Left lung (tissue), 10 donors: ENCODE data around the gene DPYD. TPM values are rescaled to one million over a fixed set of nuclear protein-coding genes. Genes with fewer than 3 reads are reported as not detected.

ENCODE experiments used
- ATAC-seq: fragments of 200-7000 bp; cut with Tn5 transposase; one replicate; pipeline ENCODE4 v1.9.1; 2020; ENCODE audit warnings: moderate library complexity
- DNase-seq, 4 donors: peaks; one replicate each; pipeline ENCODE4 v3.0.0-alpha.2; 2013 to 2020
- H3K27ac ChIP-seq, 2 donors: fragments of 200-600 bp; sonication (generic) in 1 of 2; one replicate each; pipeline versions ENCODE4 v1.5.0 to v1.8.0; 2020 to 2021
- H3K27me3 ChIP-seq, 2 donors: fragments of 200-600 bp; sonication (generic) in 1 of 2; one replicate each; pipeline versions ENCODE4 v1.5.0 to v1.8.0; 2020 to 2021
- H3K36me3 ChIP-seq, 2 donors: fragments of 200-600 bp; sonication (generic) in 1 of 2; one replicate each; pipeline versions ENCODE4 v1.5.0 to v1.8.0; 2020 to 2021
- H3K4me1 ChIP-seq, 2 donors: fragments of 200-600 bp; one replicate each; pipeline ENCODE4 v1.8.0; 2021
- H3K4me3 ChIP-seq, 2 donors: fragments of 200-600 bp; sonication (generic) in 1 of 2; one replicate each; pipeline versions ENCODE4 v1.5.0 to v1.8.0; 2020 to 2021; ENCODE audit warnings: mild to moderate bottlenecking in 1 of 2
- H3K9me3 ChIP-seq, 2 donors: fragments of 200-600 bp; sonication (generic) in 1 of 2; one replicate each; pipeline versions ENCODE4 v1.5.0 to v1.8.0; 2020 to 2021
- CTCF ChIP-seq, 2 donors: fragments of 200-600 bp; sonication (generic) in 1 of 2; IDR thresholded peaks; one replicate each; pipeline versions ENCODE4 v1.5.0 to v1.8.0; 2021; ENCODE audit warnings: antibody characterized with exemption in 2 of 2
- intact Hi-C, 2 donors: fragments of 100-400 bp; cut with DNase I; formaldehyde crosslinking; loops; one replicate each; pipeline versions ENCODE4 v1.11.2 to v1.14.2; 2022
- polyA plus RNA-seq, 6 donors: library from polyadenylated mRNA; unstranded; fragments of 120-200 nt; gene quantifications; one replicate each; pipeline ENCODE4 v1.2.1, GENCODE V29; 2013; ENCODE audit not compliant: insufficient read length in 6 of 6
- total RNA-seq, 2 donors: library from RNA; stranded (reverse); fragmentation: NEBNext Ultra II Directional; extraction: Animal tissue kit (Norgen Biotek cat#: 25700); gene quantifications; one replicate each; pipeline ENCODE4 v1.2.1, GENCODE V29; 2021
- donor health status: DM: no; HTN: yes; CAD: no.
- donor health status: DM: no; HTN: no; CAD: no.

DPYD gene
- total and polyA plus RNA-seq, 8 donors, result 21.4 to 106 (median 26.1) TPM

- TF ChIP-seq CTCF (IDR thresholded peaks at IDR 0.05), result no peak
- no peak overlapping the region for H3K27ac ChIP-seq
- DNase-seq, result peak in 1 of 4 donors; percentile 20
- peaks cover 0 to 7% of the 10 kb centered on the region in 2 donors for H3K4me1 ChIP-seq
- ATAC-seq, result no peak
- no peak overlapping the region for H3K4me3 ChIP-seq
- peaks cover 0 to 3% of the 10 kb centered on the region in 2 donors for H3K36me3 ChIP-seq
- no peaks in the 10 kb centered on the region for H3K9me3 ChIP-seq
- no peaks in the 10 kb centered on the region for H3K27me3 ChIP-seq
- intact Hi-C loops, result no loop called here
Measured at GRCh38 chr1:97630948-97631347, 289.9 kb downstream of the DPYD start.

GRCh38 chr1:97630281-97630680 lies 290.6 kb downstream of the DPYD start:
- Histone ChIP-seq H3K27ac (no peak overlapping the region), H3K36me3 (peaks cover 0 to 3% of the 10 kb centered on the region in 2 donors), H3K27me3 (no peaks in the 10 kb centered on the region), H3K9me3 (no peaks in the 10 kb centered on the region), H3K4me3 (no peak overlapping the region), H3K4me1 (peaks cover 0 to 7% of the 10 kb centered on the region in 2 donors)
- ATAC-seq (no peak), DNase-seq (no peak)
- intact Hi-C loops, result no loop called here
- no peak for TF ChIP-seq CTCF (IDR thresholded peaks at IDR 0.05)

- H3K4me3 ChIP-seq, result no peak overlapping the region
- no peaks in the 10 kb centered on the region for H3K27me3 ChIP-seq
- no peak for TF ChIP-seq CTCF (IDR thresholded peaks at IDR 0.05)
- peak overlapping the region in 1 of 2 donors; percentile 34 for H3K27ac ChIP-seq
- intact Hi-C loops, result no loop called here
- peaks cover 0 to 3% of the 10 kb centered on the region in 2 donors for H3K4me1 ChIP-seq
- H3K9me3 ChIP-seq, result no peaks in the 10 kb centered on the region
- ATAC-seq (no peak), DNase-seq (no peak)
- H3K36me3 ChIP-seq, result no peaks in the 10 kb centered on the region
Measured at GRCh38 chr1:97623220-97623619, 297.6 kb downstream of the DPYD start.

- H3K4me3 ChIP-seq, result no peak overlapping the region
- no peak for TF ChIP-seq CTCF (IDR thresholded peaks at IDR 0.05)
- no peaks in the 10 kb centered on the region for H3K27me3 ChIP-seq
- ATAC-seq (no peak), DNase-seq (no peak)
- H3K27ac ChIP-seq, result no peak overlapping the region
- H3K4me1 ChIP-seq, result peaks cover 0 to 3% of the 10 kb centered on the region in 2 donors
- H3K9me3 ChIP-seq, result no peaks in the 10 kb centered on the region
- intact Hi-C loops, result no loop called here
- no peaks in the 10 kb centered on the region for H3K36me3 ChIP-seq
Measured at GRCh38 chr1:97621955-97622354, 298.9 kb downstream of the DPYD start.

GRCh38 chr1:97619706-97620105 lies 301.1 kb downstream of the DPYD start:
- Histone ChIP-seq H3K9me3 (no peaks in the 10 kb centered on the region), H3K27ac (no peak overlapping the region), H3K4me3 (no peak overlapping the region), H3K36me3 (no peaks in the 10 kb centered on the region), H3K27me3 (no peaks in the 10 kb centered on the region), H3K4me1 (peaks cover 0 to 3% of the 10 kb centered on the region in 2 donors)
- intact Hi-C loops, result no loop called here
- ATAC-seq (no peak), DNase-seq (no peak)
- TF ChIP-seq CTCF (IDR thresholded peaks at IDR 0.05), result no peak
